ENCODE data around the gene TAF6.

DNA sequence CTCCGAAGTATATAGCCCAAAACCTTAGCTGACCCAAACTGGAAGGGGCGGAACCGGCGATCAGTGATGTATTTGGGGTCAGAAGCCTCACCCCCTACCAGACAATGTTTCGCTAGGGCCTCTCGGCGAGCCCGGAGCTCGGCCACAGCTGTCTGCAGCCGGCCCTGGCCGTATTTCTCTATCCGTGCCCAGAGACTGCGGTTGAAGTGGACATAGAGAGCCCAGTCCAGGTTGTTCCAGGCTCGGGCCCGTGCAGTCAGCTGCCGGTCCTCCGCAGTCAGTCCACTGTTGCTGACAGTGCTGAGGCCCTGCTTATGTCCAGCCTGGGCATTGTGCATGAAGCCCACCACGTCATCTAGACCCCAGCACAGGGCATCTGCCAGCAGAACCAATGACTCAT lies 40.9 kb upstream of the TAF6 start:
- no peak for TF ChIP-seq SPI1 (IDR thresholded peaks at IDR 0.05; ENCODE audit: low read depth, low read length)
- TF ChIP-seq POLR2AphosphoS5 (IDR thresholded peaks at IDR 0.05; ENCODE audit: low read depth, low read length): no peak
- no peak for TF ChIP-seq TAF1 (IDR thresholded peaks at IDR 0.05; ENCODE audit: low read depth, low read length)
- TF ChIP-seq POLR2A (IDR thresholded peaks at IDR 0.05; ENCODE audit: low read depth, low read length): no peak

Measured in GM12891 (cell line).